Measurements from ENCODE around the gene IZUMO1. TPM values are rescaled to one million over a fixed set of nuclear protein-coding genes. Genes with fewer than 3 reads are reported as not detected.

IZUMO1 gene
- total RNA-seq, 4 donors from 2014 or later = not detected

DNA sequence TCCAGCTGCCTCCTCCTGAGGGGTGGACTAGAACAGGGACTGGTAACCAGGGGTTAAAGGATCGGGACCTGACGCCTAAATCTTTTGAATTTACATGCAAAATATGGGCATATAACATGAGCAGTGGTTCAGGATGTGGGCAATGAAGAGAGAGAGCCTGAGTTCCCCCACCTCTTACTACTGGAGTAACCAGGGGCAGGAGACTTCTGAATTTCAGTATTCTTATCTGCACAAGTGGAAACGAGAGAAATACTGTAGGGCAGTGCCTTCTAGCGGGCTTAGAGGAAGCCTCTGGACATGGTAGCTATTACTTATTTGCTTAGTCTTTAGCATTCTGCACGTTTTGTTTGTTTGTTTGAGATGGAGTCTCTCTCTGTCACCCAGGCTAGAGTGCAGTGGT is 37.8 kb upstream of the IZUMO1 start:
- no peak overlapping the region for H3K4me3 ChIP-seq
- peaks cover 0 to 31% (median 0%) of the 10 kb centered on the region in 4 donors for H3K4me1 ChIP-seq
- H3K36me3 ChIP-seq = no peaks in the 10 kb centered on the region
- TF ChIP-seq, protein P1, sequence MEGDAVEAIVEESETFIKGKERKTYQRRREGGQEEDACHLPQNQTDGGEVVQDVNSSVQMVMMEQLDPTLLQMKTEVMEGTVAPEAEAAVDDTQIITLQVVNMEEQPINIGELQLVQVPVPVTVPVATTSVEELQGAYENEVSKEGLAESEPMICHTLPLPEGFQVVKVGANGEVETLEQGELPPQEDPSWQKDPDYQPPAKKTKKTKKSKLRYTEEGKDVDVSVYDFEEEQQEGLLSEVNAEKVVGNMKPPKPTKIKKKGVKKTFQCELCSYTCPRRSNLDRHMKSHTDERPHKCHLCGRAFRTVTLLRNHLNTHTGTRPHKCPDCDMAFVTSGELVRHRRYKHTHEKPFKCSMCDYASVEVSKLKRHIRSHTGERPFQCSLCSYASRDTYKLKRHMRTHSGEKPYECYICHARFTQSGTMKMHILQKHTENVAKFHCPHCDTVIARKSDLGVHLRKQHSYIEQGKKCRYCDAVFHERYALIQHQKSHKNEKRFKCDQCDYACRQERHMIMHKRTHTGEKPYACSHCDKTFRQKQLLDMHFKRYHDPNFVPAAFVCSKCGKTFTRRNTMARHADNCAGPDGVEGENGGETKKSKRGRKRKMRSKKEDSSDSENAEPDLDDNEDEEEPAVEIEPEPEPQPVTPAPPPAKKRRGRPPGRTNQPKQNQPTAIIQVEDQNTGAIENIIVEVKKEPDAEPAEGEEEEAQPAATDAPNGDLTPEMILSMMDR (IDR thresholded peaks at IDR 0.05) = peak in 2 of 6 experiments; percentile 13 to 19
- no peak for TF ChIP-seq POLR2A (IDR thresholded peaks at IDR 0.05)
- no peak overlapping the region for H3K27ac ChIP-seq
- no peaks in the 10 kb centered on the region for H3K9me3 ChIP-seq
- no peaks in the 10 kb centered on the region for H3K27me3 ChIP-seq
- DNase-seq = no peak

- H3K27me3 ChIP-seq = no peaks in the 10 kb centered on the region
- H3K4me1 ChIP-seq = peaks cover 0 to 31% (median 0%) of the 10 kb centered on the region in 4 donors
- peak overlapping the region in 2 of 4 donors; percentile 50 to 72 for H3K27ac ChIP-seq
- peak in 2 of 3 donors; percentile 67 to 84 for DNase-seq
- H3K36me3 ChIP-seq = no peaks in the 10 kb centered on the region
- H3K9me3 ChIP-seq = no peaks in the 10 kb centered on the region
- H3K4me3 ChIP-seq = no peak overlapping the region
- TF ChIP-seq, protein P1 (IDR thresholded peaks at IDR 0.05) = no peak
These were observed 34.1 kb upstream of the IZUMO1 start for GRCh38 chr19:48780631-48781391.

GRCh38 chr19:48779636-48780035 is 32.9 kb upstream of the IZUMO1 start:
- no peak for TF ChIP-seq POLR2A (IDR thresholded peaks at IDR 0.05)
- TF ChIP-seq, protein P1 (IDR thresholded peaks at IDR 0.05) = no peak
- no peak overlapping the region for H3K4me3 ChIP-seq
- no peak overlapping the region for H3K27ac ChIP-seq
- DNase-seq = no peak
- H3K4me1 ChIP-seq = peaks cover 0 to 31% (median 0%) of the 10 kb centered on the region in 4 donors
- no peaks in the 10 kb centered on the region for H3K27me3 ChIP-seq
- no peaks in the 10 kb centered on the region for H3K9me3 ChIP-seq
- no peaks in the 10 kb centered on the region for H3K36me3 ChIP-seq

DNA sequence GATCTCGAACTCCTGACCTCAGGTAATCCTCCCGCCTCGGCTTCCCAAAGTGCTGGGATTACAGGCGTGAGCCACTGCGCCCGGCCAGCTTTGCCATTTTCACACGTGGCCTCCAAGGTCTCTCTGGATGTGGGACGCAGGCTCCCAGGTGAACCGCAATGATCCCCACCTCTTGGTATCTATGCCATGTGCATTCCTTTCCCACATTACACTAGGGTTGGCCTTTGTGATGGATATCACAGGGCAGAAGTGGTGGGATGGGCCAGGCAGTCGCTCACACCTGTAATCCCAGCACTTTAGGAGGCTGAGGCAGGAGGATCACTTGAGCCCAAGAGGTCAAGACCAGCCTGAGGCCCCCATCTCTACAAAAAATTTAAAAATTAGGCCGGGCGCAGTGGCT is 31.0 kb upstream of the IZUMO1 start:
- no peak overlapping the region for H3K4me3 ChIP-seq
- H3K36me3 ChIP-seq = no peaks in the 10 kb centered on the region
- no peak for TF ChIP-seq POLR2A (IDR thresholded peaks at IDR 0.05)
- TF ChIP-seq, protein P1 (IDR thresholded peaks at IDR 0.05) = no peak
- H3K4me1 ChIP-seq = peaks cover 0 to 23% (median 0%) of the 10 kb centered on the region in 4 donors
- DNase-seq = no peak
- H3K27ac ChIP-seq = no peak overlapping the region
- no peaks in the 10 kb centered on the region for H3K9me3 ChIP-seq
- H3K27me3 ChIP-seq = no peaks in the 10 kb centered on the region

GRCh38 chr19:48777139-48777538 is 30.4 kb upstream of the IZUMO1 start:
- H3K4me1 ChIP-seq = peaks cover 0 to 17% (median 0%) of the 10 kb centered on the region in 4 donors
- no peaks in the 10 kb centered on the region for H3K36me3 ChIP-seq
- no peaks in the 10 kb centered on the region for H3K9me3 ChIP-seq
- DNase-seq = no peak
- H3K4me3 ChIP-seq = no peak overlapping the region
- no peak for TF ChIP-seq POLR2A (IDR thresholded peaks at IDR 0.05)
- TF ChIP-seq, protein P1 (IDR thresholded peaks at IDR 0.05) = no peak
- no peaks in the 10 kb centered on the region for H3K27me3 ChIP-seq
- no peak overlapping the region for H3K27ac ChIP-seq

All from Peyer's patch (tissue), 4 donors.